ENCODE data around the gene SLC22A17. TPM values are rescaled to one million over a fixed set of nuclear protein-coding genes. Genes with fewer than 3 reads are reported as not detected.

Gene SLC22A17
- total RNA-seq, 4 donors from 2014 or later = 16.1 to 33.0 (median 17.9) TPM

DNA sequence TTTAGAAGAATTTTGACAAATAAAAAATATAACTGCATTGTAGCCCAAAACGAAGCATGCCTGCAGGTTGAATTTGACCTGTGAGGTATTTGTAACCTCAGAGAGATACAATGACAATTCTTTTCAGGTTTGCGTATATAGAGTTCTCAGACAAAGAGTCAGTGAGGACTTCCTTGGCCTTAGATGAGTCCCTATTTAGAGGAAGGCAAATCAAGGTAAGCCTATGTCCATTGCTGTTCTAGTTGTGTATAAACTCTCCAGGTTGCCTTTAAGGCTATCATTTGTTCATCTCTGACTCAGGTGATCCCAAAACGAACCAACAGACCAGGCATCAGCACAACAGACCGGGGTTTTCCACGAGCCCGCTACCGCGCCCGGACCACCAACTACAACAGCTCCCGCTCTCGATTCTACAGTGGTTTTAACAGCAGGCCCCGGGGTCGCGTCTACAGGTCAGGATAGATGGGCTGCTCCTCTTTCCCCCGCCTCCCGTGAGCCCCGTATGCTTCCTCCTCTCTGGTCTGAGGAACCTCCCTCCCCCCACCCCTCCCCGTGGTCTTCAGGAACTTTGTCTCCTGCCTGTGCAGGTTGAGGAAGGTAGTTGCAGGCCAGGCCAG is 28.7 kb downstream of the SLC22A17 start:
- DNase-seq (ENCODE audit: low spot score in 2 of 2) = peak in 1 of 2 donors; percentile 80
- H3K4me3 ChIP-seq (ENCODE audit: low read depth, poor library complexity, severe bottlenecking) = no peak overlapping the region
- no peak for TF ChIP-seq POLR2A (IDR thresholded peaks at IDR 0.05)
- TF ChIP-seq, protein P1, sequence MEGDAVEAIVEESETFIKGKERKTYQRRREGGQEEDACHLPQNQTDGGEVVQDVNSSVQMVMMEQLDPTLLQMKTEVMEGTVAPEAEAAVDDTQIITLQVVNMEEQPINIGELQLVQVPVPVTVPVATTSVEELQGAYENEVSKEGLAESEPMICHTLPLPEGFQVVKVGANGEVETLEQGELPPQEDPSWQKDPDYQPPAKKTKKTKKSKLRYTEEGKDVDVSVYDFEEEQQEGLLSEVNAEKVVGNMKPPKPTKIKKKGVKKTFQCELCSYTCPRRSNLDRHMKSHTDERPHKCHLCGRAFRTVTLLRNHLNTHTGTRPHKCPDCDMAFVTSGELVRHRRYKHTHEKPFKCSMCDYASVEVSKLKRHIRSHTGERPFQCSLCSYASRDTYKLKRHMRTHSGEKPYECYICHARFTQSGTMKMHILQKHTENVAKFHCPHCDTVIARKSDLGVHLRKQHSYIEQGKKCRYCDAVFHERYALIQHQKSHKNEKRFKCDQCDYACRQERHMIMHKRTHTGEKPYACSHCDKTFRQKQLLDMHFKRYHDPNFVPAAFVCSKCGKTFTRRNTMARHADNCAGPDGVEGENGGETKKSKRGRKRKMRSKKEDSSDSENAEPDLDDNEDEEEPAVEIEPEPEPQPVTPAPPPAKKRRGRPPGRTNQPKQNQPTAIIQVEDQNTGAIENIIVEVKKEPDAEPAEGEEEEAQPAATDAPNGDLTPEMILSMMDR (IDR thresholded peaks at IDR 0.05) = no peak
- 83 to 88% methylated on average over 18 of the region's 18 CpGs for WGBS, 2 donors
- intact Hi-C loops (cut with DNase I; ENCODE audit: low total_unique reads) = loop anchor here (10.0 kb wide), 1 partner anchor 151 kb away; no protein-coding TSS in a partner anchor

DNA sequence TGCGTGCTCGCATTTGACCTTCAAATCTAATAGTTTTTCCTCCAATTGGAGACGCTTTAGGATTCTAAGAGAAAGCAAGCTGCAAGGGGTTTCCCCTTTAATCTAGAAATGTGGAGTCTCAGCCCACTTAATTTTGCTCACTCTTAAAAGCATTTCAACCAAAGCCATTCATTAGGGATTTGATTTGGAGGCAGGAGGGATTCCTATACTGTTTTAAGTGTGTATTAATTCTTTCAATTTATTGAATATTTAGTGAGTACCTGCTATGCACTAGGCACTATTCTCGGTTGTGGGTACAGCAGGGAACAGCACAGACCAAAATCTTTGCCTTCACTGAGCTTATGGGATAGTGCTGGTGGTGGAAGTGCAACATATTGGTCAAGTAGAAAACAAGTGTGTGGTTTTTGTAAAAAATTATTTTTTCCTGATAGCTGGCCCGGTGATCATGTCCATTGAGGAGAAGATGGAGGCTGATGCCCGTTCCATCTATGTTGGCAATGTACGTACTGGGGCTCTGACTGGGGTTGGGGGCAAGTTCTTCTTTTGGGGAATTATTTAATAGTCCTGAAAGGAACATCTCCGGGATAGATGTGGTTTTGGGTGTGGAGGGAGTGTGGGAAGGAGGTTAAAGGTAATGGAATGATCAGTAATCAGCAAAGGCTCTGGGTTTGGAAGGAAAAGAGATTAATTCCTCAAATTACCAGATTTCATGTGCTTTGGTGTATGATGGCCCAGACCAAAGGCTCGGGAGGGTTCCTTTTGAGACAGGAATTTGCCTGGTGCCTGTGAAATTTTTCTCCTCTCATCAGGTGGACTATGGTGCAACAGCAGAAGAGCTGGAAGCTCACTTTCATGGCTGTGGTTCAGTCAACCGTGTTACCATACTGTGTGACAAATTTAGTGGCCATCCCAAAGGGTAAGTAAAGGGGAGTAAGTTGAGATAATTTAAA is 29.8 kb downstream of the SLC22A17 start:
- TF ChIP-seq POLR2A (IDR thresholded peaks at IDR 0.05) = no peak
- TF ChIP-seq, protein P1 (IDR thresholded peaks at IDR 0.05) = no peak
- no peak overlapping the region for H3K4me3 ChIP-seq (ENCODE audit: low read depth, poor library complexity, severe bottlenecking)
- DNase-seq (ENCODE audit: low spot score in 2 of 2) = no peak
- intact Hi-C loops (cut with DNase I; ENCODE audit: low total_unique reads) = loop anchor here (10.0 kb wide), 1 partner anchor 152 kb away; no protein-coding TSS in a partner anchor
- 49 to 53% methylated on average over 10 of the region's 10 CpGs for WGBS, 2 donors

DNA sequence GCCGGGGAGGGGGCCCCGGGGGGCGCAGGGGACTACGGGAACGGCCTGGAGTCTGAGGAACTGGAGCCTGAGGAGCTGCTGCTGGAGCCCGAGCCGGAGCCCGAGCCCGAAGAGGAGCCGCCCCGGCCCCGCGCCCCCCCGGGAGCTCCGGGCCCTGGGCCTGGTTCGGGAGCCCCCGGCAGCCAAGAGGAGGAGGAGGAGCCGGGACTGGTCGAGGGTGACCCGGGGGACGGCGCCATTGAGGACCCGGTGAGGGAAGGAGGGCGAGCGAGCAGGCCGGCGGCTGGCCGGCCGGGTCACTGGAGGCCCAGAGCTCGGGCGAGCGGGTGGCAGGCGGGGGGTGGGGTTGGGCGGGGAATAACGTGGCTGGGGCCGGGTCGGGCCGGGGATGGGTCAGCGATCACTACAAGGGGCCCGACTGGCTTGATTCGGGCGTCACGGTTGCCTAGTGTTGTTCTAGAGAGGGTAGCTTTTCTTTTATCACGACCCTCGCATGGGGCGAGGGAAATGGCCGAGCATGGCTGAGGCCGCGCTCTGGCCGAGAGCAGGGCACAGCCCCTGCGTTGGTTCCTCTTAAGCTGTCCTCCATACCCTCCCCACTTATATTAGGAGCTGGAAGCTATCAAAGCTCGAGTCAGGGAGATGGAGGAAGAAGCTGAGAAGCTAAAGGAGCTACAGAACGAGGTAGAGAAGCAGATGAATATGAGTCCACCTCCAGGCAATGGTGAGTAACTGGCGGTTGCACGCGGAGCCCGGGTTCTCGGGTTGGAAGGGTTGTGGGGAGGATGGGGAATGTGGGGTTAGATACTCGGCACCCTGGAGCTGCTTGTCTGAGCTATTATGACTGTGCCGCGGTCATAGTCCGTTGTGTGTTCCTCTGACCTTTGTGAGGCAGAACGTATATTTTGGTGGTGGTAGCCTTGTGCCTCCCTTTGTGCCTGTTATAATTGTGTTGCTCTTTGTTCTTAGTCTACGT is 30.8 kb downstream of the SLC22A17 start:
- WGBS, 2 donors = 0 to 2% methylated on average over 33 to 47 of the region's 64 CpGs
- intact Hi-C loops (cut with DNase I; ENCODE audit: low total_unique reads) = loop anchor here (10.0 kb wide), 1 partner anchor 153 kb away; no protein-coding TSS in a partner anchor
- peak; percentile 46 to 89 for DNase-seq (ENCODE audit: low spot score in 2 of 2)
- H3K4me3 ChIP-seq (ENCODE audit: low read depth, poor library complexity, severe bottlenecking) = peak overlapping the region; percentile 67
- no peak for TF ChIP-seq POLR2A (IDR thresholded peaks at IDR 0.05)
- TF ChIP-seq, protein P1 (IDR thresholded peaks at IDR 0.05) = no peak

DNA sequence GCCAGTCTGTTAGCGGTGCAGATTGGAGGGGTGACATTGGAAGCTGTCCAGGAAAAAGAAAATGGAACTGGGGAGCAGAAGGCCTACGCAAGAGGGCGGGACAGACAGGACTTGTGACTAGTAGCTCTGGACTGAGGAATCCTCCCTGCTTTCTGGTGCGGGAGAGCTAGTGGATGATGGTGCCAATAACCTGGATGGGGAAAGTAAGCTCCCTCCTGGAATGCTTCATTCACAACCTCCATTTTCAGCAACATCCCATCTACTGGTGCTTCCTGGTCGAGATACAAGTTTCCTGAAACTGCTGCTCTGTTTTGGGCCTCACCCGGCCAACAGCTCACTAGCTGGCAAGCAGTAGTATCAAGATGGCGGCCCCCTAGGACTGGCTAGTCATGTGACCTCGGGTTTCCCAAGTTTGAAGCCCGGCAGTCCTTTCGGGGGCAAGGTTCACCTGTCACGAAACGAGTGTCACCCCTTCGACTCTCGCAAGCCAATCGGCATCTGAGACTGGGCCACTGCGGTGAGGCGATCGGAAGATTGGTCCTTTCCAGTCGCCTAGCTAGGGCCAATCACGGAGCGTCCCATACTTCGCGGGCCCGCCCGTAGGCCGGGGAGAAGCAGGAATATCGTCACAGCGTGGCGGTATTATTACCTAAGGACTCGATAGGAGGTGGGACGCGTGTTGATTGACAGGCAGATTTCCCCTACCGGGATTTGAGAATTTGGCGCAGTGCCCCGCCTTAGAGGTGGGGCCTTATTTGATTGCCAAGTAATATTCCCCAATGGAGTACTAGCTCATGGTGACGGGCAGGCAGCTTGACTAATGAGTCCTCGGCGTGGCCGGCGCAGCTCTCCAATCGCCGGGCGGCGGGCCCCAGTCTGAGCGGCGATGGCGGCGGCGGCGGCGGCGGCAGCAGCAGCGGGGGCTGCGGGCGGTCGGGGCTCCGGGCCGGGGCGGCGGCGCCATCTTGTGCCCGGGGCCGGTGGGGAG is 31.8 kb downstream of the SLC22A17 start, which contains the start of gene PABPN1:
Gene PABPN1 (plus strand): TSS at position 874 of the 988 bp plus-strand sequence. CDS start 13 bp downstream, at position 887.
- peak; percentile 100 for DNase-seq (ENCODE audit: low spot score in 2 of 2)
- WGBS, 2 donors = 4 to 5% methylated on average over 40 to 50 of the region's 63 CpGs
- intact Hi-C loops (cut with DNase I; ENCODE audit: low total_unique reads) = loop anchor here (10.0 kb wide), 1 partner anchor 154 kb away; no protein-coding TSS in a partner anchor
- H3K4me3 ChIP-seq (ENCODE audit: low read depth, poor library complexity, severe bottlenecking) = peak within 1 kb of the TSS; percentile 67
- TF ChIP-seq, protein P1 (IDR thresholded peaks at IDR 0.05) = no peak
- TF ChIP-seq POLR2A (IDR thresholded peaks at IDR 0.05) = no peak

Measured in lower leg skin (tissue), 4 donors.